Measurements from ENCODE around the gene COL4A3. TPM values are rescaled to one million over a fixed set of nuclear protein-coding genes. Genes with fewer than 3 reads are reported as not detected.

COL4A3 gene
- total and polyA plus RNA-seq, 8 donors = 4.3 to 43.3 (median 11.6) TPM

DNA sequence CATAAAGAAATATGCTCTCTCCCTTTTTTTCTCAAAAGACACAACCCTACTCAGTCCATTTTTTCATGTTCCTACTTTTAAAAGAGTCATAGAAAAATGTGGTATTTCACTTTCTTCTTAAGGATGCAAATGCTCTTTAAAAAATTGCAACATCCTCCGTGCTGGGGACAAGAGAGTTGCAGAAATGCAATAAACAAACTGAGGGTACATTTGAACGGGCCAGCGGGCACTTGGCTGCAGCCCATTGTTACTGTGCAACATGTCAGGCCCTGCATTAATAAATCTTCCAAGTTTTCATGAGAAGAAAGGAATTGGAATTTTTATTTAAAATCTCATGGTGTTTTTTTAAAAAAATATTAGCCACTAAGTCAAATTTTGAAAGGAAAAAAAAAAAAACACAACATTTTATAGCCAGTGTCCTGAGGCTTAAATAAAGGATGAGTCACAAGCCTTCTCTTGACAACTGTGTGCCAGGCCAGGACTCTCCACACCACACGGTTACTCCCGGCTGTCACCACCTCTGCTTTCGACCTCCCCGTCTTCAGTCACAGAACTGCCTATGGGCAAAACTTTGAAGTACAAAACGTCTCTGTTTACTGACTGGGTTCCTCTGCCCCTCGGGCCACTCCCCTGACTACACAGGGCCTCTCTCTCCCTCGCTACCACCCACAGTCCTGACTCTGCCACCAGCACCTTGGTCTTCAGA lies 103.1 kb downstream of the COL4A3 start:
- intact Hi-C loops (cut with DNase I) = no loop called here
- H3K36me3 ChIP-seq = no peaks in the 10 kb centered on the region
- H3K27ac ChIP-seq = no peak overlapping the region
- H3K27me3 ChIP-seq = no peaks in the 10 kb centered on the region
- no peaks in the 10 kb centered on the region for H3K9me3 ChIP-seq
- TF ChIP-seq CTCF (IDR thresholded peaks at IDR 0.05) = no peak
- no peak overlapping the region for H3K4me3 ChIP-seq
- ATAC-seq (no peak), DNase-seq (no peak)
- H3K4me1 ChIP-seq = no peaks in the 10 kb centered on the region

GRCh38 chr2:227280895-227281294 lies 116.5 kb downstream of the COL4A3 start:
- Histone ChIP-seq H3K4me1 (no peaks in the 10 kb centered on the region), H3K9me3 (no peaks in the 10 kb centered on the region), H3K27ac (no peak overlapping the region), H3K27me3 (no peaks in the 10 kb centered on the region), H3K4me3 (no peak overlapping the region), H3K36me3 (no peaks in the 10 kb centered on the region)
- ATAC-seq = no peak
- TF ChIP-seq CTCF (IDR thresholded peaks at IDR 0.05) = no peak
- intact Hi-C loops (cut with DNase I) = no loop called here
- DNase-seq = no peak

- no peaks in the 10 kb centered on the region for H3K36me3 ChIP-seq
- ATAC-seq (no peak), DNase-seq (no peak)
- no peak for TF ChIP-seq CTCF (IDR thresholded peaks at IDR 0.05)
- intact Hi-C loops (cut with DNase I) = no loop called here
- H3K9me3 ChIP-seq = no peaks in the 10 kb centered on the region
- no peaks in the 10 kb centered on the region for H3K4me1 ChIP-seq
- no peaks in the 10 kb centered on the region for H3K27me3 ChIP-seq
- no peak overlapping the region for H3K4me3 ChIP-seq
- H3K27ac ChIP-seq = no peak overlapping the region
Observed at GRCh38 chr2:227285741-227286236, 121.4 kb downstream of the COL4A3 start.

DNA sequence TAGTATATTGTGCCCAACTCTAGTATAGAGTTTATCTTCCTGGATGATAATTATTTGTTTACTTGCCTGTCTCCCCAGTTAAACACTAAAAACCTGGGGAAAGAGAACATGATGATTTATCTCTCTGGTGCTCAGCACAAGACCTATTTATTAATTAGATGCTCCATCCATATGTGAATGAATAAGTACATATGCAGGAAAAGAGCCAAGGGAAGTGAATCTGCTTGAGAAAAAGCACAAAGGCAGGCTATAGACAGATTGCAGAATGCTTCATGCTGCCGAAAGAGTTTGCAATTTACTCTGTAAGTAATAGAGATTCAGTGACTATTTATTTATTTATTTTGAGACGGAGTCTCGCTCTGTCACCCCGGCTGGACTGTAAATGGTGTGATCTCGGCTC lies 123.3 kb downstream of the COL4A3 start:
- Histone ChIP-seq H3K36me3 (no peaks in the 10 kb centered on the region), H3K27me3 (no peaks in the 10 kb centered on the region), H3K4me3 (no peak overlapping the region), H3K9me3 (no peaks in the 10 kb centered on the region), H3K27ac (no peak overlapping the region), H3K4me1 (no peaks in the 10 kb centered on the region)
- intact Hi-C loops (cut with DNase I) = no loop called here
- ATAC-seq (no peak), DNase-seq (no peak)
- no peak for TF ChIP-seq CTCF (IDR thresholded peaks at IDR 0.05)

- H3K27ac ChIP-seq = no peak overlapping the region
- intact Hi-C loops (cut with DNase I) = no loop called here
- no peak for DNase-seq
- no peaks in the 10 kb centered on the region for H3K27me3 ChIP-seq
- H3K36me3 ChIP-seq = no peaks in the 10 kb centered on the region
- no peaks in the 10 kb centered on the region for H3K9me3 ChIP-seq
- ATAC-seq = no peak
- H3K4me3 ChIP-seq = no peak overlapping the region
- TF ChIP-seq CTCF (IDR thresholded peaks at IDR 0.05) = no peak
- H3K4me1 ChIP-seq = no peaks in the 10 kb centered on the region
Observed at GRCh38 chr2:227292314-227292713, 127.9 kb downstream of the COL4A3 start.

Measured in left lung (tissue), 10 donors.